ENCODE data around the gene TMX1. TPM values are rescaled to one million over a fixed set of nuclear protein-coding genes. Genes with fewer than 3 reads are reported as not detected.

Gene TMX1
- total RNA-seq, 1 donor from 2014 or later, result 6.8 TPM

DNA sequence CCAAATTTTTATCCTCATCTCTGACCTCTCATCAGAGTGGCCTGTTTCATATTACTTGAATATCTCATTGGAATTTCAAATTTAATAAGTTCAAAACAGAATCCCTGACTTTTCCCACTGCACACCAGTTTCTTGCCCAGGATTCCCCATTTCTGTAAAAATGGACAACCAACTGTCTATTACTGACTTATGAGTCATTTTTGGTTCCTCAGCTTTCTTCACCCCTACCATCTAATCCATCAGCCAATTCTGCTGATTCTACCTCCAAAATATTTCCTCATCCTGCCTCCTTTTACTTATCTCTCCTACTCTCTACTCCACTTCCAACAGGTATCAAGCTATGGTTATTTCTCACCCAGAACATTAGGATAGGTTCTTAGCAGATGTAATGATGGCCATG lies 44.2 kb downstream of the TMX1 start:
- no peak for ATAC-seq (ENCODE audit: poor library complexity)
- intact Hi-C loops (cut with DNase I), result loop anchor here (5.0 kb wide), 1 partner anchor 368 kb away; the partner anchor contains the start of gene FRMD6
- no peak for DNase-seq

DNA sequence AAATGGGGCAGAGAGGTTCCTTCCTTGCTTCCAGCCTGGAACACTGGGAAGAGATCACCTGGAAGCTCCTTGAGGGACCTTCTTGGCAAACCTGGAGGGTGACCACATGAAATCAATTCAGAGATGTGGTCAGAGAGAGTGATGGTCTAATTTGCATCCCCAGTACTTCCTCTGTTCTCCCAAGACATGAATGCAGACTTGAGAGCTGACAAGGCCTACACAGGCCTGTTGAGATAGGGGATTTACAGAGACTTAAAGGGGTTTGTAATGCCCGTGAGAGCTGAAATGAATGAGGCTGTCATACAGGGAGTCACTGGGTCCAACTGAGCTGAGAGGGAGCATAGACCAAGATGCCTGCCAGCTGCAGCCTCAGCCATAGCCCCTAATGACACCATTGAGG lies 45.1 kb downstream of the TMX1 start:
- DNase-seq (no peak), ATAC-seq (ENCODE audit: poor library complexity) (no peak)
- intact Hi-C loops (cut with DNase I), result no loop called here

GRCh38 chr14:51289169-51289568 lies 49.1 kb downstream of the TMX1 start:
- intact Hi-C loops (cut with DNase I), result no loop called here
- ATAC-seq (ENCODE audit: poor library complexity) (no peak), DNase-seq (no peak)

DNA sequence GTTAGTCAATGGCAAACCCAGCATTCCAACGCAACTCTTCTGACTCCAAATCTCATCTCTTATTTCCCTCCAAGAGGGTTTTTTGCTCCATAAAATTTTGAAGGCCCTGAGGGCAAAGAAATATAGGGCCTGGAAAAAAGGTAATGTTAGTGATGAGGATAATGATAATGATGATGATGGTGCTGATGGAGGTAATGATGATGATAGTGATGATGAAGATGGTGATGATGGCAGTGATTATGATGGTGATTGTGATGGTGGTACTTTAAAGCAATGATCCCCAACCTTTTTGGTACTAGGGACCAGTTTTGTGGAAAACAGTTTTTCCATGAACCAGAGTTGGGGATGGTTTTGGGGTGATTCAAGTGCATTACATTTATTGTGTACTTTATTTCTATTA lies 50.1 kb downstream of the TMX1 start:
- ATAC-seq (ENCODE audit: poor library complexity) (no peak), DNase-seq (no peak)
- intact Hi-C loops (cut with DNase I), result no loop called here

DNA sequence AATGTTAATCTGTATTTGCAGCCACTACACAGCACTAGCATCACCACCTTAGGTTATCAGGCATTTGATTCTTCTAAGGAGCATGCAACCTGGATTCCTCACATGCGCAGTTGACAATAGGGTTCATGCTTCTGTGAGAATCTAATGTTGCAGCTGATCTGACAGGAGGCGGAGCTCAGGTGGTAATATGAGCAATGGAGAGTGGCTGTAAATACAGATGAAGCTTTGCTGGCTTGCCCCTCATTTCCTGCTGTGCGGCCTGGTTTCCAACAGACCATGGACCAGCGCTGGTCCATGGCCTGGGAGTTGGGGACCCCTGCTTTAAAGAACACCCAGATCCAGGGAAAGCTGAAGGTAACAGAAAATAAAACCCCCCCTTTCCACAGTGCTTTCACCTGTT lies 51.0 kb downstream of the TMX1 start:
- no peak for ATAC-seq (ENCODE audit: poor library complexity)
- DNase-seq, result no peak
- intact Hi-C loops (cut with DNase I), result no loop called here

DNA sequence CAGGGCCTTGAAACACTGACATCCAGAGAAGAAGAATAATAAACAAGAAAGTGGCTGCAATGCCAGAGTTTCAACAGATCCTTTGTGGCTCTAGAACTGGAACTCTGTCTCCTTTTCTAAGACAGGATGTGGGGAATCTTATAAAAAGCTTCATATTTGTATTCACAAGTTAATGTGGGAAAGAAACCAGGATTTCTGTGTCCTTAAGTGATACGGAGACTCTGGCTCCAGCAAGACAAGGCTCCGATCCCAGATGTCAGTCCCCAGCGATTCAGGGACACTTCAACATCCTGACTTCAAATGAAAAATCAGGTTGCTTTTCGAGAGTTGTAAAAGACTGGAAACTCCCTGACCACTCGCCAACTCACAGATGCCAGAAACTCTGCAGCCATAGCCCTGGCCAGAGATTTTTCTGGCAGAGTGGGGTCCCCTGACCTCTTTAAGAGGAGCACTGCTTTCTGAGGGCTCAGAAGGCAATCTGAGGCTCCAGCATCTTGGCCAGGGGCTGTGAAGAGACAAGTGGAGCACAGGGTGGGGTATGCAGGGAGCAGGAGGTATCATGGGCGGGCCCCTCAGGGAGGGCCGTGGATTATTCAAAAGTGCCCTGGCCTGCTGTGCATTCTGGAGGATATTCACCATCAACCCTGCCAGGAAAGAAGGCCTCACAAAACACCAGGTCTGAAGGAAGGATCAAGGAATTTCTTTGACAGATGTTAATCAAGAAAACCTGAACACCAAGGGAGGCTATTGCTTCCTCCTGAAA lies 53.3 kb downstream of the TMX1 start:
- intact Hi-C loops (cut with DNase I), result no loop called here
- DNase-seq (peak; percentile 70), ATAC-seq (ENCODE audit: poor library complexity) (peak; percentile 89)

GRCh38 chr14:51293912-51294389 lies 53.9 kb downstream of the TMX1 start:
- ATAC-seq (ENCODE audit: poor library complexity) (peak; percentile 34), DNase-seq (no peak)
- intact Hi-C loops (cut with DNase I), result no loop called here

GRCh38 chr14:51294951-51295525 lies 55.0 kb downstream of the TMX1 start:
- DNase-seq, result no peak
- no peak for ATAC-seq (ENCODE audit: poor library complexity)
- intact Hi-C loops (cut with DNase I), result no loop called here

GRCh38 chr14:51295646-51296263 lies 55.7 kb downstream of the TMX1 start:
- ATAC-seq (ENCODE audit: poor library complexity) (no peak), DNase-seq (no peak)
- intact Hi-C loops (cut with DNase I), result no loop called here

DNA sequence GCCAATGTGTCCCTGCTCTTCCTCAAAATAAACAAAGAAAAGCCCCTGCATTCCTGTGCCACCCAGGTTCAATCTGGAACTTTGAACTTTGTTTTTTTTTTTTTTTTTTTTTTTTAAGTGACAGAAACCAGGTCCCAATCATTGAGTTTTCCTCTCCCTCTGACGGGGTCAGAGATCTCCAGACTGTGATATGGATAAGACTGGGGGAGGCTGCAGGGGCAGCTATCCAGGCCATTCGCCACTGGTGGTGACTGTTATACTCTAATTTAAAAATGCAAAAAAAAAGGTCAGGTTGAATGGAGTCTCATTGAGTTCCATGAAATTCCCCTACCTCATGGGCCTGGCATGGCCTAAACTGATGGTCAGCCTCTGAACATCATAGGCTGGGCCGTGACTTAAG lies 57.0 kb downstream of the TMX1 start:
- DNase-seq (no peak), ATAC-seq (ENCODE audit: poor library complexity) (no peak)
- intact Hi-C loops (cut with DNase I), result no loop called here

- ATAC-seq (ENCODE audit: poor library complexity) (no peak), DNase-seq (no peak)
- intact Hi-C loops (cut with DNase I), result no loop called here
Observed at GRCh38 chr14:51298895-51299294, 58.8 kb downstream of the TMX1 start.

DNA sequence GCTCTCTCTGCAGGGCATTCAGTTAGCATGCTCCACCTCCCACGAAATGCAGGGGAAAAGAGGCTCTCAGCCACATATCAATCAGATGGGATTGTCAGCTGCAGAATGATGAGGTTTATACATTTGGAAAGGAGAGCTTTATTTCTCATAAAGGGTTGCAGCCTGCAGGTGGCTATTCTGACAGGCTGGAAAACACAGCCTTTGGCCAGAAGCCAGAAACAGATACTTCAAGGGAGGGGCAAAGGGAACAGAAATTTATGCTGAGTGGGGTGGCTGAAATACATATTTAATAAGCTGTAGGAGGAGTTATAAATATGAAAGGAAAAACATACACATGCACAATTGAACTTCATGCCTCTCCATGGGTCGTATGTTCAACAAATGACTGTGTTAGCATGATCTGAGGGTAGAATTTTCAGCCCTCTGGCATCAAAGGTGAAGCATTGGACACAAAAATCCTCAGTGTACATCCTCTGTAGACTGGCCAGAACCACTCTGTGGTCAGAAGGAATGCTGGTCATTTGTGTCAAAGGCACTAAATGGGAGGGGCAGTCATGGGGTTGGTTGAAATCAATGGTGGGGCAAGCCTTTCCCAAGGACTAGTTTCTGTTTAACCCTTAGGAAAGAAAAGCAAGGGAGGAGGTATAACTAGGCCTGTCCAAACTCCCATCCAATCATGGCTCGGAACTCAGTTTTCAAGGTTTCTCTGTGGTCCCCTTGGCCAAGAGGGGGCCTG lies 62.4 kb downstream of the TMX1 start:
- ATAC-seq (ENCODE audit: poor library complexity), result peak; percentile 63
- no peak for DNase-seq
- intact Hi-C loops (cut with DNase I), result no loop called here

- ATAC-seq (ENCODE audit: poor library complexity), result no peak
- intact Hi-C loops (cut with DNase I), result no loop called here
- DNase-seq, result no peak
Observed at GRCh38 chr14:51304438-51304837, 64.4 kb downstream of the TMX1 start.

- DNase-seq (no peak), ATAC-seq (ENCODE audit: poor library complexity) (no peak)
- intact Hi-C loops (cut with DNase I), result no loop called here
Observed at GRCh38 chr14:51304941-51305340, 64.9 kb downstream of the TMX1 start.

DNA sequence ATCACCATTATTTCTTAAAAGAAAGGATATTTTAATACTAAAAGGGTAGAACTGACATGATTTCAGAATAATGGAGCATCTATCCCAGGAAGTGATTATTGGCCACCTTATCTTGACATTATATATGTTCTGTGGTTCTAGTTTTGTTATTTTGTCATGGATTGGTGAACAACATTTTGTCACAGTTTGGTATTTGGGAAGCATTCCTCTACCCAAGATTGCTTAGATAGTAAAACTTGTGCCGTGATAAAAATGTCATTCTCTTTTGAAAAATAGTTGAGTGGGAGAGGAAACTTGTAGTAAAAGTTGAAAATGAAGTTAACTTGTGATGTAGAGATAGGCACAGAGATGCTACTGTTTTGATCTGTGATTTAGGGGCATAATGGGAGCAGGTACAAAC lies 65.7 kb downstream of the TMX1 start:
- no peak for DNase-seq
- intact Hi-C loops (cut with DNase I), result no loop called here
- ATAC-seq (ENCODE audit: poor library complexity), result no peak

Other genes with a start within 250 kb of the TMX1 start
- 0.40 TPM for gene TRIM9, start 145.1 kb upstream of the TMX1 start, total RNA-seq